Dendritic cell treated with granulocyte-macrophage colony-stimulating factor and Interleukin-4, amounts not matched to agents 40 ng/mL and 50 ng/mL, for 4 days (primary cell): ENCODE results near the gene ROR1.

Source experiments
- H3K27ac Mint-ChIP-seq: one replicate; pipeline ENCODE4 v1.8.0; 2022; ENCODE audit warnings: mild to moderate bottlenecking, mixed read lengths
- H3K27me3 Mint-ChIP-seq: one replicate; pipeline ENCODE4 v1.8.0; 2022; ENCODE audit warnings: mild to moderate bottlenecking, mixed read lengths
- H3K36me3 Mint-ChIP-seq: one replicate; pipeline ENCODE4 v1.8.0; 2022; ENCODE audit warnings: low read depth, mixed read lengths
- H3K4me1 Mint-ChIP-seq: one replicate; pipeline ENCODE4 v1.8.0; 2022; ENCODE audit warnings: low read depth, mixed read lengths
- H3K4me3 Mint-ChIP-seq: one replicate; pipeline ENCODE4 v1.8.0; 2022; ENCODE audit warnings: mild to moderate bottlenecking, moderate library complexity, mixed read lengths
- H3K9me3 Mint-ChIP-seq: one replicate; pipeline ENCODE4 v1.8.0; 2022; ENCODE audit warnings: mixed read lengths
- intact Hi-C: fragments of 100-400 bp; cut with micrococcal nuclease; formaldehyde crosslinking; loops from one replicate; pipeline ENCODE4 v1.15.0; 2022

ROR1 gene

DNA sequence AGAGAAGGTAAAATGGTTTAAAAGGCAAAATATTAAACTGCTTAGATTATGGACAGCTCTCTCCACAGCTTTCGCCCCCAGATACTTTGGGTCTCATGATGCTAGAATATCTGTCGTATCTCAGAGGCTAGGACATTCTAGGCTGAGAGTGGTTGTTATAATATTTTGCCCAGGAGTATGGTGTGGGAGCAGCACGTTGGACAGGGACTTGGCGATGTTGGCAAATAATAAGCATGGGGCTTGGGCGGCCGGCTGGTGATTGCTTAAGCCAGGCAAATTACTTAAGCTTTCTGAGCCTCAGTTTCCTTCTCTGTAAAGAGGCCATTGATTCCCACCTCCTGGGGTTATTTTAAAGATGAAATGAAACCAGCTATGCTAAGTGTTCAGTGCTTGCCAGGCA is 133.2 kb downstream of the ROR1 start:
- Mint-ChIP-seq H3K4me3 (no peak overlapping the region), H3K27me3 (no peaks in the 10 kb centered on the region), H3K9me3 (no peaks in the 10 kb centered on the region), H3K27ac (no peak overlapping the region), H3K4me1 (peaks cover 5% of the 10 kb centered on the region), H3K36me3 (no peaks in the 10 kb centered on the region)
- intact Hi-C loops: no loop called here

DNA sequence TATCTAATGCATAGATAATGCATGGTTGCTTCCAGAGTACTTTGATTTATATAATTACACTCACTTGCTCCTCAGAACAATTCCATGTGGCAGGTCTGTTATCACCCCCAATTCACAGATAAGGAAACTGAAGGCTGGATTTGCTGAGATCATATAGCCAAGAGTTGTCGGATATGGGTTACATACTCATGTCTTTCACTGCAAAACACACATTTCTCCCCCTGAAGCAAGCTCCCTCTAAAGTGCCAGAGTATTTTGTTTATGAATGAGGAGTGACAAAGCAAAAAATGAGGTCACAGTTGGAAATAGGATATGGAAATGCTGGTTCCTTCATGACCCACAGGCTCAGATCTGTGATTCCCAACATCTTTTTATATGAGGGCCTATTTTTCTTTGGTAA is 134.2 kb downstream of the ROR1 start:
- Mint-ChIP-seq H3K27me3 (no peaks in the 10 kb centered on the region), H3K9me3 (no peaks in the 10 kb centered on the region), H3K4me1 (peaks cover 5% of the 10 kb centered on the region), H3K4me3 (no peak overlapping the region), H3K27ac (no peak overlapping the region), H3K36me3 (no peaks in the 10 kb centered on the region)
- intact Hi-C loops: no loop called here

DNA sequence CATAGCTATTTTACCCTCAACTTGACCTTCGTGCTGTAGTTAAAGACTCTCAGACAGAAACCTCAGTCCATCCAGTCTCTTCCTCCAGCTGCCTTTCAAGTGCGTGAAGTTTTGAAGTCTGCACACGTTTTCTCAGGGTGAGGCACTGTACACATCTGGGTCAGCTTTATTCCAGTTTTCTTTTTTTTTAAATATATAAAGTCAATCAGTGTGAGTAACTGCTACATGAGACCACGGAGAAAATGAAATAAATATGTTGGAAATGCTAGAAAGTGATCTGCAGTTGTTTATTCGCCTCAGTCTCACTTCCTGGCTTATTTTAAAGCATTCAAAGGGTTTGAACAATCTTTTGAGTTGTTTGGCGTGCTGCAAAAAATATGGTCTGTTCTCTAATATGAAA is 135.7 kb downstream of the ROR1 start:
- Mint-ChIP-seq H3K4me1 (no peaks in the 10 kb centered on the region), H3K9me3 (no peaks in the 10 kb centered on the region), H3K27ac (no peak overlapping the region), H3K4me3 (no peak overlapping the region), H3K27me3 (no peaks in the 10 kb centered on the region), H3K36me3 (no peaks in the 10 kb centered on the region)
- intact Hi-C loops: no loop called here

DNA sequence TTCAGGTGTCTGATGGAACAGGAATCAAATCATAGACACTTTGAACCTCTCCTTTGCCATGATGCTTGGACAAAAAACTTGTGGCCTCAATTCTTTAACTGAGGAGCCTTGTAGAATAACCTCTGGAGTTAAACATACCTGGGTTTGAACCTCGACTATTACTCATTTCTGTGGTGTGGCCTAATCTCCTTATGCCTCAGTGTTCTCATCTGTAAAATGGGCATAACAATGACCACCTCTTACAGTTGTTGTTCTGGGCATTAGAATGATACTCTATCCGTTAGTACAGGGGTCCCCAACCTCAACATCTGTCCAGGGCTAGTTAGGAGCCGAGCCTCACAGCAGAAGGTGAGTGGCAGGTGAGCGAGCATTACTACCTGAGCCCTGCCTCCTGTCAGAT is 137.2 kb downstream of the ROR1 start:
- no peaks in the 10 kb centered on the region for H3K9me3 Mint-ChIP-seq
- no peaks in the 10 kb centered on the region for H3K36me3 Mint-ChIP-seq
- intact Hi-C loops: no loop called here
- no peaks in the 10 kb centered on the region for H3K4me1 Mint-ChIP-seq
- H3K27ac Mint-ChIP-seq: no peak overlapping the region
- H3K27me3 Mint-ChIP-seq: no peaks in the 10 kb centered on the region
- H3K4me3 Mint-ChIP-seq: no peak overlapping the region

DNA sequence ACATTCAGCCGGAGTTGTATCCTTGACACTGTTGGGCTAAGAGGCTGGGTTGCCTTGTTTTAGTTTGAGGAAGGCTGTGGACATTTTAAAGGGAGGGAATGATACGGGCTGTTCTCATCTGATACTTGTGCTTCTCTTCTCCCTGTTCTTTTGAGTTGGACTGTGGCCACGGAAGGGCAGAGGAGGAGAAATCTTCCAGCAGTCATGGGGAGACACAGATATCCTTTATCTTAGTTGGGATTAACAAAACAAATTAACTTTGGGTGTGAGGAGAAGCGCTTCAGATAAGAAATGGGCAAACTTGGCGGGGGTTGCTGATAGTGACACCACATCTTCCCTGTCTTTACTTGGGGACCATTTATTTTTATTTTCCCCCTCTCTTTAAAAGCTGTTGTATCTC is 138.8 kb downstream of the ROR1 start:
- H3K27ac Mint-ChIP-seq: no peak overlapping the region
- intact Hi-C loops: no loop called here

DNA sequence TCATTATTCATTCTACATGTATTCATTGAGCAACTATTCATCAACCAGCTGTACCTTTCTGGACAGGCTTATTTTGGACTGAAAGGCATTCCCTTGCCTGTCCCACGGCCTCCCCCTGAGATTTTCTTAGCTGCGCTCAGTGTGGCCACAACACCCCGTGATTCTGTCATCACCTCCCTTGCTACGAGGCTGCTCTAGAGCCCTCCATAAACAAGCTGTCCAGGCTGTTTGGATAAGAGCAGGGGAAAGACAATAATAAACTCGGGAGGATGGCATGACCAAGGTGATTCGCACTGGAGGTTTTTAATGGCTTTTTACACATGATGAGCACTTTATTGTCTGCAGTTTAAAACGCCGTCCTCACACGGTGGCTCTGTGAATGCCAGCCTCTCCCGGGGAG is 139.7 kb downstream of the ROR1 start:
- no peak overlapping the region for H3K27ac Mint-ChIP-seq
- intact Hi-C loops: no loop called here

More for the DNA sequence above, 138.8 kb downstream of the ROR1 start:
- Mint-ChIP-seq H3K9me3 (no peaks in the 10 kb centered on the region), H3K36me3 (no peaks in the 10 kb centered on the region), H3K27me3 (no peaks in the 10 kb centered on the region), H3K4me3 (no peak overlapping the region), H3K4me1 (no peaks in the 10 kb centered on the region)

DNA sequence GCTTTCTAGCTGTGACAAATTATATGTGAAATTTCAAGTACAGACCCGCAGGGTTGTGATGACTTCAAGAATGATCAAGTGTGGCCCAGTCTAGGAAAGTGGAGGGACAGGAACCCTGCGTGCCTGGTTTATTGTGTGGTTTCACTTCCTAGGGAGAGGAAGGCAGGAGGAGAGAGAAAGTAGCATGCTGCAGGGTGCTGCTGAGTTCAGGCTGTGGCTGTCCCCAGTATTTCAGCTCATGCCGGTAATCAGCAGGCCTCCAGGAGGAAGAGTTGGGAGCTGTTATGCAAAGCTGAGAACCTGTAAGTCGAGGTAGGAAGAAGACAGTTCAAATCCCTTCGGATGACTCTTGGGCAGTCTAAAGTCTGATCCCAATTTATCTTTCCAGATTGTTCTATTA is 140.4 kb downstream of the ROR1 start:
- intact Hi-C loops: no loop called here
- Mint-ChIP-seq H3K4me1 (no peaks in the 10 kb centered on the region), H3K4me3 (no peak overlapping the region), H3K27me3 (no peaks in the 10 kb centered on the region), H3K36me3 (no peaks in the 10 kb centered on the region), H3K9me3 (no peaks in the 10 kb centered on the region), H3K27ac (no peak overlapping the region)

More for the DNA sequence above, 139.7 kb downstream of the ROR1 start:
- no peaks in the 10 kb centered on the region for H3K4me1 Mint-ChIP-seq
- no peak overlapping the region for H3K4me3 Mint-ChIP-seq
- H3K36me3 Mint-ChIP-seq: no peaks in the 10 kb centered on the region
- H3K9me3 Mint-ChIP-seq: no peaks in the 10 kb centered on the region
- no peaks in the 10 kb centered on the region for H3K27me3 Mint-ChIP-seq

DNA sequence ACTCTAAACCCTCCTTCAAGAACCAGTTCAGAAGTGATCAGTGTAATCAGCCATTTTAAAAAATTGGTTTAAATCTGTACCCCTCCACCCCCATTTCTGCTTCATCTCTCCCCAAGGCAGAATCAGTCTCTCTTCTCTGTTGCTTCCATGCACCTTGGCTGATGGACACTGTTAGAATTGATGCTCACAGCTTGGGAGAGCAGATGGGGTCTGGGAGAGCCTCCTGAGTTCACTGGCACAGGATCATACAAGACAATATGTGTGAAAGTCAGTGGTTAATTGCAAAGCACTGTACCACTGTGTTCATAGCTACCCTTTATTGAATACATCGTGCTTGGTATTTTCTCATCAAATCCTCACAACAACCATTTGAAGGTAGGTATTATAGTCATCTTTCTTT is 140.9 kb downstream of the ROR1 start:
- Mint-ChIP-seq H3K27ac (no peak overlapping the region), H3K36me3 (no peaks in the 10 kb centered on the region), H3K4me3 (no peak overlapping the region), H3K4me1 (no peaks in the 10 kb centered on the region), H3K9me3 (no peaks in the 10 kb centered on the region), H3K27me3 (no peaks in the 10 kb centered on the region)
- intact Hi-C loops: no loop called here

DNA sequence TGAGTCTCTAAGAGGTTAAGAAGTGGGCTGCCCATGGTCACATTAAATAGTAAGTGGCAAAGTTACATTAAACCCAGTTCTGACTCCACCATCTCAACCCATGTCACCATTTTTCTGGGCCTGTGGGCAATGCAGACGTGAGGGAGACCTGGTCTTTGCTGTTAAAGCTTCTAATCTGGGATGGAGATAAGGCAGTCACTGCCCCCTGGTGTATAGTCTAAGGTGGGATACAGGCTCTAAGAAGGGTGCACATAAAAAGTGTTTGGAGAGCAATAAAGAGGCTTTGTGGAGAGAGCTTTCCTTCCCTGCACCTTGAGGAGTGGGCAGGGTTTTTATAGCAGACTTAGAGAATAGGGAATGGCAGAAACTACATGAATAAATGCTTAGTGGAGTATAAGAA is 141.3 kb downstream of the ROR1 start:
- H3K4me1 Mint-ChIP-seq: no peaks in the 10 kb centered on the region
- H3K36me3 Mint-ChIP-seq: no peaks in the 10 kb centered on the region
- H3K9me3 Mint-ChIP-seq: no peaks in the 10 kb centered on the region
- no peaks in the 10 kb centered on the region for H3K27me3 Mint-ChIP-seq
- no peak overlapping the region for H3K4me3 Mint-ChIP-seq
- intact Hi-C loops: no loop called here
- no peak overlapping the region for H3K27ac Mint-ChIP-seq

DNA sequence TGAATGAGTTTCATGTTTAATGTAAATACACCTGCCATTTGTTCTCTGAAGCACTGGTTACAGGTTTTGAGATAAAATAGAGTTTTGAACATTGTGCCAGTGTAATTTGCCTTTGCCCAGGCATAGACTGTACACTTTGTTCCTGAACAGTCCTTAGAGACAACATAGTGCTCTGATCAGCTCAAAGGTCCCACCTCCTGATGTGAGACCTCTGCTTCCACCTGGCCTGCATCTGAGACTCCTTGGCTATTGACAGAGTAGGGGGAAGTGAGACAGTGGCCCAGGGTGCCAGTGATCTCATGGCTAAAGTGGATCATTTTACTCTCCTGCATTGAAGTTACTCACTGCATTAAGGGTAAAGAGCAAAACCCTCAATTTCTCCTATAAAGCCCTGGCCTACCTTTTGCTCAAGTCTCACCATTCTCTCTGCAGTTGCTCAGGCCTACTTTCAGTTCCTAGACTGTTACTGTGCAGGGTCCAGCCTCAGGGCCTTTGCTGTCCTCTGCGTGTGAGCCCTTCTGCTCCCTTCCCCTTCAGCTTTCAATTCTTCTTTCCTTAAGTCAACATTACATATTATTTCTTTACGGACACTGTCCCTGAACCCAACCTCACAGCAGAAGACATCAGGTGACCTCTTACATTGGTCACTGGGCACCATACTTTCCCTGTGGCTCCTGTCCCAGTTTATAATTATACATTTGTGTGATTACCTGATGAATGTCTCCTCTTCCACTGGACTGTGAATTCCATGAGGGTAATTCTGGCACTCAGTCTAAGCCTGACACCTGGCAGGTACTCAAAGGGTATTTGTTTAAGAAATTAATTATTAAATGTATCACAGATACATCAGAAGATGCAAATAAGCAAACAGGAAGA is 142.9 kb downstream of the ROR1 start:
- Mint-ChIP-seq H3K4me1 (no peaks in the 10 kb centered on the region), H3K4me3 (no peak overlapping the region), H3K27ac (no peak overlapping the region), H3K36me3 (no peaks in the 10 kb centered on the region), H3K27me3 (no peaks in the 10 kb centered on the region), H3K9me3 (no peaks in the 10 kb centered on the region)
- intact Hi-C loops: no loop called here

DNA sequence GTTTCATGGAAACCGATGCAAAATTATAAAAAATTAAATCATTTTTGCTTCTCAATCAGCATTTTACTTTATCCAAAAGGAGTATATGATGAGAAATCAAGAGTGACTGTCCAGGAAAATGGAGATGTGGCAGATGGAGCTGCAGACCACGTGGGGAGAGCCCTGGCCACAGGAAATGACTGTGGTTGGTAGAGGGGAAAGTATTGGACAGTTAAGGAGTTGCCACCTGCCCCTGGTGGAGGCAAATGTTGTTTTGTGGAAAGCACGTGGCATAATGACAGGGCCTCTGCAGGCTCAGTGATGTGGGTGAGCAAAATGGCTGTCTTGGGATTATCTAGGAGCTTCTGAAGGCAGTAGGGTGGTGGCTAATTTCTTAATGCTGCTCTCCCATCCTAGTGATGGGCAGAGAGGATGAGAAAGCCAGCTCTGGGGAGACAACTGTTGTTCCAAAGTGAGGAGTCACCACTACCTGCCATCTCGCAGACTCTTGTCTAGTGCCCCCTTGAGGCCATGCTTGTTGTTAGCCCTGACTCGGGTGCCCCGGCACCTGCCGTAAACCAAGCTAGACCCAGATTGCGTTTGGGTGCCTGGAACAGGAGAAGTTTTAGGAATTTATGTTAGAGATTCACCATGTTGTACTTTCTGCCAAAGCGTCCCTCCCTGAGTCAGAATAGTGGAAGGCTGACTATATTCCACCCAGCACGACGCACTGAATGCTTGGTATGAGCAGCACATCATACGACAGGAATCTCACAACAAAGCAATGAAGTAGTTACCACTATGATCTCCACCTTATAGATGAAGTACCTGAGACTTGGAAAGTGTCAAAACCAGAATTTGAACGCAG is 144.0 kb downstream of the ROR1 start:
- Mint-ChIP-seq H3K27me3 (no peaks in the 10 kb centered on the region), H3K27ac (no peak overlapping the region), H3K4me1 (no peaks in the 10 kb centered on the region), H3K9me3 (no peaks in the 10 kb centered on the region), H3K4me3 (no peak overlapping the region), H3K36me3 (no peaks in the 10 kb centered on the region)
- intact Hi-C loops: no loop called here

DNA sequence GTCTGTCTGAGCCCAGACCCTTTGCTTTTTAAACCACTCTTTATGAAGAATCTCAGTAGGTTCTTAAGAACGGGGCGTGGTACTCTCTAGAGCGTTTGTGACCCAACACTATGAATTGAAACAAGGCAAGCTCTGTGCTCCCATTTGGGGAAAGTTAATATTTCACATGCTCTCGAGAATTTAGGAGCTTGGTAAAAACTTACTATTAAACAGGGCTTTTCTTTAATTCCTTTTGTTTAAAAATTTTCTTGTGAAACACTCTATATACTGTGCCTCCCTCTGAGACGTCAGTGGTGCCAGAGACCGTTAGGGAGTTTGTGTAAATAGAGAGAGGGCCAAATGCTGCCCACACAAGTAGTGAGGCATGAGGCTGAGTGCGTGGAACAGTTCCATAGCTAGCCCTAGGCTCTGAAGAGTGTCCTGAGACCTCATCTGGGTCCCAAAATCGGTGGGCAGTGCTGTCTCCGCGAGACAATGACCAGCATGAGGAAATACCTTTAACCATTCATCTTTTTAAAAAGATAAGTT is 144.7 kb downstream of the ROR1 start:
- intact Hi-C loops: no loop called here
- H3K4me1 Mint-ChIP-seq: no peaks in the 10 kb centered on the region
- no peaks in the 10 kb centered on the region for H3K27me3 Mint-ChIP-seq
- H3K27ac Mint-ChIP-seq: no peak overlapping the region
- H3K36me3 Mint-ChIP-seq: no peaks in the 10 kb centered on the region
- H3K4me3 Mint-ChIP-seq: no peak overlapping the region
- H3K9me3 Mint-ChIP-seq: no peaks in the 10 kb centered on the region

DNA sequence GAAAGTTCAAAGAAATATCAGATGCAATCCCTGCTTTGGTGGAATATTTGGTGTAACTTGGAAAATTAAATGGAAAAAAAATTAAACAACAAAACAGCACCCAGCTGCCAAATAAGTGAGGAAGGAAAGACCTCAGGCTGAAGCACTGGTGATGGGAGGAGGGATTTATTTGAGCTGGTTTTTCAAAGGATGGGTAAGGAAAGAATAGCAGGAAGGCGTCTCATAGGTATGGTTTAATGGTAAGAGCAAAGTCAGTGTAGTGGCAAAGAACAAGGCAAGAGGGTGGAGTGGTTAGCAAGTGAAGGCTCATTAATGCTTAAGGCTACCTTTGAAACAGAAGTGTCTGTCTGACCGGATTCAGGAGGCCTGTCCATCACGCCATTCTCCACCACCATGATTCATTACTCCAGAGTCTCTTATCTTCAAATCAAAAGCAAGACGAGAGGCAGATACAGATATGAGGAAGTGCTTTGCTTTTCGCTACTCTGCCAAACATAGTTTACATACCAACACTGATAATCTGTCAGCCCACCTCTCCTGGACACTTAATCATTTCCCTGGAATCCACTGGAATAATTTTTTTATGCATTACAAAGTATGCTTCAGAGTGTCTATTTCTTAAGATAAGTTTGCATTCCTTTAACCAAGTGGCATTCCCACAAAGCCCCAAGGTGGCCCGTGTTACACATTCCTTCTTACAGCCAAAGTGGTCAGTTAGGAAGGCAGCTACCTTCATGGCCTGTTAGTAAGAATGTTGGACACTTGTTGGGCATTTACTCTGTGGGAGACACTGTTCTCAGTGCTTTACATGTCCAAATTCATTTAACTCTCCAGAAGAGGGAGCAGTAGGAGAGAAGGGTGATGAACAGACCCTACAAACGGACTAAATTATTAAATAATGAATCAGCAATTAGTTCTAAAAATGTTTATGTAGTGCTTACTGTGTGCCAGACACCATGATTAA is 146.6 kb downstream of the ROR1 start:
- Mint-ChIP-seq H3K9me3 (no peaks in the 10 kb centered on the region), H3K27ac (no peak overlapping the region), H3K4me1 (no peaks in the 10 kb centered on the region), H3K27me3 (no peaks in the 10 kb centered on the region), H3K4me3 (no peak overlapping the region), H3K36me3 (no peaks in the 10 kb centered on the region)
- intact Hi-C loops: no loop called here
